Suprapubic skin (tissue), 4 donors: ENCODE measurements around the gene C1orf198. TPM values are rescaled to one million over a fixed set of nuclear protein-coding genes. Genes with fewer than 3 reads are reported as not detected.
"Not testable (repeated sequence)": the region's sequence is repeated elsewhere in the genome, so short reads cannot be mapped to it uniquely, and the experiment has no call there.

ENCODE experiments used
- DNase-seq, 2 donors: peaks; one replicate each; pipeline ENCODE4 v3.0.0-alpha.2; 2019; ENCODE audit warnings: low spot score in 2 of 2
- H3K27ac ChIP-seq: fragments of 200-600 bp; sonication (generic); one replicate; pipeline ENCODE4 v1.5.1; 2019
- H3K27me3 ChIP-seq: fragments of 200-600 bp; sonication (generic); one replicate; pipeline ENCODE4 v1.5.1; 2019
- H3K36me3 ChIP-seq: fragments of 200-600 bp; sonication (generic); one replicate; pipeline ENCODE4 v1.5.1; 2019
- H3K4me1 ChIP-seq: fragments of 200-600 bp; sonication (generic); one replicate; pipeline ENCODE4 v1.5.1; 2019
- H3K4me3 ChIP-seq: fragments of 200-600 bp; sonication (generic); one replicate; pipeline ENCODE4 v1.5.1; 2019; ENCODE audit warnings: mild to moderate bottlenecking
- H3K9me3 ChIP-seq: fragments of 200-600 bp; sonication (generic); one replicate; pipeline ENCODE4 v1.5.1; 2019
- CTCF ChIP-seq, 2 donors: fragments of 200-600 bp in 1 of 2; fragments of 450-650 bp in 1 of 2; sonication (generic) in 1 of 2; IDR thresholded peaks; one replicate each; pipeline ENCODE4 v1.5.1; 2016 to 2019; ENCODE audit warnings: antibody characterized with exemption in 2 of 2, mild to moderate bottlenecking in 1 of 2, moderate library complexity in 1 of 2
- EP300 ChIP-seq: sonication (generic); formaldehyde crosslinking; IDR thresholded peaks from one replicate; pipeline ENCODE4 v1.6.1; 2017; ENCODE audit warnings: antibody characterized with exemption
- POLR2A ChIP-seq, 2 donors: fragments of 450-650 bp; IDR thresholded peaks; one replicate each; pipeline ENCODE4 v1.6.1; 2017; ENCODE audit warnings: antibody characterized with exemption in 2 of 2, mild to moderate bottlenecking in 2 of 2, moderate library complexity in 2 of 2
- POLR2AphosphoS5 ChIP-seq, 3 donors: sonication (generic); formaldehyde crosslinking; IDR thresholded peaks; one replicate each; pipeline ENCODE4 v1.6.1; 2017; ENCODE audit warnings: antibody characterized with exemption in 3 of 3
- WGBS: methylation state at CpG from one replicate; pipeline ENCODE4 v1.1.5; 2018; 5-methylcytosine and 5-hydroxymethylcytosine counted together
- total RNA-seq, 4 donors: library from RNA; depleted of rRNA; stranded (reverse); fragments of >200 nt; gene quantifications; one replicate each; pipeline ENCODE4 v1.1.0, GENCODE V29; 2016

The C1orf198 gene
- total RNA-seq, 4 donors from 2014 or later: 42.7 to 70.1 (median 52.5) TPM

GRCh38 chr1:230848235-230848634 is 20.1 kb downstream of the C1orf198 start:
- peaks cover 20% of the 10 kb centered on the region for H3K36me3 ChIP-seq
- no peak overlapping the region for H3K27ac ChIP-seq
- WGBS: 90% methylated on average over 3 of the region's 3 CpGs
- no peaks in the 10 kb centered on the region for H3K27me3 ChIP-seq
- no peak overlapping the region for H3K4me3 ChIP-seq
- peaks cover 23% of the 10 kb centered on the region for H3K4me1 ChIP-seq
- no peak for DNase-seq
- TF ChIP-seq POLR2AphosphoS5 (IDR thresholded peaks at IDR 0.05) (no peak), CTCF (IDR thresholded peaks at IDR 0.05) (no peak), EP300 (no peak), POLR2A (IDR thresholded peaks at IDR 0.05) (no peak)
- no peaks in the 10 kb centered on the region for H3K9me3 ChIP-seq

GRCh38 chr1:230845184-230845583 is 23.1 kb downstream of the C1orf198 start:
- Histone ChIP-seq H3K36me3 (peaks cover 35% of the 10 kb centered on the region), H3K4me1 (peaks cover 17% of the 10 kb centered on the region)
- not testable (repeated sequence) for H3K9me3 ChIP-seq, DNase-seq, H3K4me3 ChIP-seq, H3K27ac ChIP-seq, H3K27me3 ChIP-seq
- 81% methylated on average over 7 of the region's 7 CpGs for WGBS

- Histone ChIP-seq H3K4me1 (peaks cover 10% of the 10 kb centered on the region), H3K4me3 (no peak overlapping the region), H3K36me3 (peaks cover 38% of the 10 kb centered on the region), H3K9me3 (no peaks in the 10 kb centered on the region), H3K27me3 (no peaks in the 10 kb centered on the region), H3K27ac (no peak overlapping the region)
- no peak for DNase-seq
- WGBS: 89% methylated on average over 4 of the region's 4 CpGs
- TF ChIP-seq CTCF (IDR thresholded peaks at IDR 0.05) (no peak), EP300 (no peak), POLR2A (IDR thresholded peaks at IDR 0.05) (no peak), POLR2AphosphoS5 (IDR thresholded peaks at IDR 0.05) (no peak)
Measured at GRCh38 chr1:230844561-230844960, 23.8 kb downstream of the C1orf198 start.

- no peak for DNase-seq
- TF ChIP-seq POLR2A (IDR thresholded peaks at IDR 0.05) (no peak), EP300 (no peak), POLR2AphosphoS5 (IDR thresholded peaks at IDR 0.05) (no peak), CTCF (IDR thresholded peaks at IDR 0.05) (no peak)
- H3K27me3 ChIP-seq: no peaks in the 10 kb centered on the region
- no peak overlapping the region for H3K4me3 ChIP-seq
- peaks cover 43% of the 10 kb centered on the region for H3K36me3 ChIP-seq
- 94% methylated on average over 27 of the region's 28 CpGs for WGBS
- no peaks in the 10 kb centered on the region for H3K9me3 ChIP-seq
- H3K27ac ChIP-seq: no peak overlapping the region
- H3K4me1 ChIP-seq: peaks cover 2% of the 10 kb centered on the region
Measured at GRCh38 chr1:230843503-230844309, 24.6 kb downstream of the C1orf198 start.

GRCh38 chr1:230842801-230843200 is 25.5 kb downstream of the C1orf198 start:
- H3K27me3 ChIP-seq: no peaks in the 10 kb centered on the region
- no peak overlapping the region for H3K27ac ChIP-seq
- no peak for DNase-seq
- H3K4me1 ChIP-seq: no peaks in the 10 kb centered on the region
- WGBS: 100% methylated on average over 2 of the region's 8 CpGs
- TF ChIP-seq EP300 (no peak), POLR2A (IDR thresholded peaks at IDR 0.05) (no peak), POLR2AphosphoS5 (IDR thresholded peaks at IDR 0.05) (no peak), CTCF (IDR thresholded peaks at IDR 0.05) (no peak)
- H3K9me3 ChIP-seq: no peaks in the 10 kb centered on the region
- H3K36me3 ChIP-seq: peaks cover 51% of the 10 kb centered on the region
- H3K4me3 ChIP-seq: no peak overlapping the region
